ENCODE measurements around the gene MAMLD1.

- TF ChIP-seq CTCF (IDR thresholded peaks at IDR 0.05; ENCODE audit: insufficient read depth, low read length, poor library complexity, severe bottlenecking): no peak
- TF ChIP-seq EZH2phosphoT487 (conservative IDR thresholded peaks at IDR 0.05; ENCODE audit: low read length): 0 out of 2 replicates have a peak, but pooled peaks have one; percentile 25
Observed at GRCh38 chrX:150364347-150365050, 1.4 kb downstream of the MAMLD1 start.

All from SU-DHL-6 (cell line).